ENCODE results near the gene SLC6A18.

The SLC6A18 gene

GRCh38 chr5:1213508-1214162, 11.5 kb upstream of the SLC6A18 start:
- TF ChIP-seq, protein P1, sequence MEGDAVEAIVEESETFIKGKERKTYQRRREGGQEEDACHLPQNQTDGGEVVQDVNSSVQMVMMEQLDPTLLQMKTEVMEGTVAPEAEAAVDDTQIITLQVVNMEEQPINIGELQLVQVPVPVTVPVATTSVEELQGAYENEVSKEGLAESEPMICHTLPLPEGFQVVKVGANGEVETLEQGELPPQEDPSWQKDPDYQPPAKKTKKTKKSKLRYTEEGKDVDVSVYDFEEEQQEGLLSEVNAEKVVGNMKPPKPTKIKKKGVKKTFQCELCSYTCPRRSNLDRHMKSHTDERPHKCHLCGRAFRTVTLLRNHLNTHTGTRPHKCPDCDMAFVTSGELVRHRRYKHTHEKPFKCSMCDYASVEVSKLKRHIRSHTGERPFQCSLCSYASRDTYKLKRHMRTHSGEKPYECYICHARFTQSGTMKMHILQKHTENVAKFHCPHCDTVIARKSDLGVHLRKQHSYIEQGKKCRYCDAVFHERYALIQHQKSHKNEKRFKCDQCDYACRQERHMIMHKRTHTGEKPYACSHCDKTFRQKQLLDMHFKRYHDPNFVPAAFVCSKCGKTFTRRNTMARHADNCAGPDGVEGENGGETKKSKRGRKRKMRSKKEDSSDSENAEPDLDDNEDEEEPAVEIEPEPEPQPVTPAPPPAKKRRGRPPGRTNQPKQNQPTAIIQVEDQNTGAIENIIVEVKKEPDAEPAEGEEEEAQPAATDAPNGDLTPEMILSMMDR (IDR thresholded peaks at IDR 0.05), result no peak
- no peak overlapping the region for H3K4me3 ChIP-seq (ENCODE audit: low read depth in 1 of 2, low read length in 1 of 2)
- H3K9me3 ChIP-seq, result no peaks in the 10 kb centered on the region
- H3K27me3 ChIP-seq, result no peaks in the 10 kb centered on the region
- H3K4me1 ChIP-seq (ENCODE audit: control insufficient read depth in 1 of 2, insufficient read depth in 1 of 2, low read depth in 1 of 2, low read length in 1 of 2), result no peaks in the 10 kb centered on the region
- H3K27ac ChIP-seq, result no peak overlapping the region
- H3K36me3 ChIP-seq, result no peaks in the 10 kb centered on the region

DNA sequence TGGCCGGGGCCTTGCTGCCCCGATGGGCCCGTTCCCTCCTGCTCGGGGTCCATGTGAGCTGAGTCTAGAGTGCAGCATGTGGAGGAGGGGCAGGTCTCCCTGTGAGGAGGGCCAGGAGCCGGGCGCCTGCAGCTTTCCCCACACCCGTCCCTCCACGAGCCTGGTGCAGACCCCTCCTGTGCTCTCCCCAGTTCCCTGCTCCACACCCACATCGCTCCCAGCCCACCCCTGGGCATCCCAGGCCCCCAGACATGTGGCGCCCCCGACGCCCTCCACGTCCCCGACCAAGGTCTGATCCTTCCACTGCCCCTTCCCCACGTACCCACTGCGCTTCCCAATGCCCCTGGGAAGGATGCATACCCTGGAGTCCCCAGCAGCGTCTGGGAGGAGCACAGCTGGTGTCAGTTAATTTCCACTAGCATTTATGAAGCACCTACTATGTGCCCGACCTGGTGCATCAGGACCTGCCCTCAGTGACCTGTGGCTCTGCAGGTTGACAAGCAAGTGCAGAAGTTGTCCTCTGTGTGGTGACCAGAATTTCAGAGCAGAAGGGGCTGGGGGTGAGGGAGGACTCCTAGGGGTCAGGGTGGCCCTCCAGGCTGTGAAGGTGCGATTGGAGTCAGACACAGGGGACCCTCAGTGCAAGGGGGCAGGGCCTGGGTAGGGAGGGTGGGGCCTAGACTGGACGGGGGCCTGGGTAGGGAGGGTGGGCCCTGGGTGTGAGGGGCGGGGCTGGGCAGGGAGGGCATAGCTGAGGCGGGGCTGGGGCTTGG, 10.8 kb upstream of the SLC6A18 start:
- Histone ChIP-seq H3K27ac (no peak overlapping the region), H3K9me3 (no peaks in the 10 kb centered on the region), H3K4me3 (ENCODE audit: low read depth in 1 of 2, low read length in 1 of 2) (no peak overlapping the region), H3K36me3 (no peaks in the 10 kb centered on the region), H3K4me1 (ENCODE audit: control insufficient read depth in 1 of 2, insufficient read depth in 1 of 2, low read depth in 1 of 2, low read length in 1 of 2) (no peaks in the 10 kb centered on the region), H3K27me3 (no peaks in the 10 kb centered on the region)
- TF ChIP-seq, protein P1 (IDR thresholded peaks at IDR 0.05), result no peak

DNA sequence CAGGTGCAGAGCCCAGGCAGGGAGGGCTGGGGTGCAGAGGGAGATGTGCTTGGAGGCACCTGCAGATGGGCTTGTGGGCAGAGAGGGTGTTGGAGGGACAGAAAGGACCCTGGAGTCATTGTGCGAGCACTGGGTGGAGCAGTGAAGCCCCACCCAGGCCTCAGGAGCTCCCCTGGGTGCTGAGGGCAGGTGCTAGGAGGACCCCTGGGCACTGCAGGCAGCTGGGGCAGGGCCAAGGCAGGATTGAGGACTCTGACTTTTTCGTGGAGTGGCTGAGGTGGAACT, 10.3 kb upstream of the SLC6A18 start:
- Histone ChIP-seq H3K4me3 (ENCODE audit: low read depth in 1 of 2, low read length in 1 of 2) (no peak overlapping the region), H3K27ac (no peak overlapping the region), H3K27me3 (no peaks in the 10 kb centered on the region), H3K4me1 (ENCODE audit: control insufficient read depth in 1 of 2, insufficient read depth in 1 of 2, low read depth in 1 of 2, low read length in 1 of 2) (no peaks in the 10 kb centered on the region), H3K36me3 (no peaks in the 10 kb centered on the region), H3K9me3 (no peaks in the 10 kb centered on the region)
- TF ChIP-seq, protein P1 (IDR thresholded peaks at IDR 0.05), result no peak

- Histone ChIP-seq H3K4me1 (ENCODE audit: control insufficient read depth in 1 of 2, insufficient read depth in 1 of 2, low read depth in 1 of 2, low read length in 1 of 2) (no peaks in the 10 kb centered on the region), H3K36me3 (no peaks in the 10 kb centered on the region), H3K27ac (no peak overlapping the region), H3K9me3 (no peaks in the 10 kb centered on the region), H3K4me3 (ENCODE audit: low read depth in 1 of 2, low read length in 1 of 2) (no peak overlapping the region), H3K27me3 (no peaks in the 10 kb centered on the region)
- TF ChIP-seq, protein P1 (IDR thresholded peaks at IDR 0.05), result no peak
Observed at GRCh38 chr5:1215320-1216096, 9.7 kb upstream of the SLC6A18 start.

GRCh38 chr5:1216211-1216917, 8.8 kb upstream of the SLC6A18 start:
- H3K27me3 ChIP-seq, result no peaks in the 10 kb centered on the region
- no peak overlapping the region for H3K4me3 ChIP-seq (ENCODE audit: low read depth in 1 of 2, low read length in 1 of 2)
- TF ChIP-seq, protein P1 (IDR thresholded peaks at IDR 0.05), result no peak
- H3K4me1 ChIP-seq (ENCODE audit: control insufficient read depth in 1 of 2, insufficient read depth in 1 of 2, low read depth in 1 of 2, low read length in 1 of 2), result no peaks in the 10 kb centered on the region
- no peaks in the 10 kb centered on the region for H3K36me3 ChIP-seq
- no peak overlapping the region for H3K27ac ChIP-seq
- H3K9me3 ChIP-seq, result no peaks in the 10 kb centered on the region
